ENCODE results near the gene CTCFL. TPM values are rescaled to one million over a fixed set of nuclear protein-coding genes. Genes with fewer than 3 reads are reported as not detected.

CTCFL gene
- total RNA-seq, 1 donor from 2014 or later = 0.21 TPM

- Mint-ChIP-seq H3K4me3 (ENCODE audit: unreplicated experiment) (no peak overlapping the region), H3K27me3 (ENCODE audit: unreplicated experiment) (peaks cover 1% of the 10 kb centered on the region), H3K36me3 (ENCODE audit: low read depth, unreplicated experiment) (no peaks in the 10 kb centered on the region), H3K27ac (ENCODE audit: unreplicated experiment) (no peak overlapping the region), H3K4me1 (ENCODE audit: unreplicated experiment) (peaks cover 9% of the 10 kb centered on the region), H3K9me3 (ENCODE audit: unreplicated experiment) (no peaks in the 10 kb centered on the region)
- no peak for TF ChIP-seq CTCF (IDR thresholded peaks at IDR 0.05; ENCODE audit: unreplicated experiment)
- no peak for DNase-seq (ENCODE audit: low spot score)
Observed at GRCh38 chr20:57548177-57549058, 23.5 kb upstream of the CTCFL start.

- Mint-ChIP-seq H3K36me3 (ENCODE audit: low read depth, unreplicated experiment) (no peaks in the 10 kb centered on the region), H3K27me3 (ENCODE audit: unreplicated experiment) (peaks cover 1% of the 10 kb centered on the region), H3K4me3 (ENCODE audit: unreplicated experiment) (no peak overlapping the region), H3K9me3 (ENCODE audit: unreplicated experiment) (no peaks in the 10 kb centered on the region), H3K27ac (ENCODE audit: unreplicated experiment) (no peak overlapping the region), H3K4me1 (ENCODE audit: unreplicated experiment) (peaks cover 9% of the 10 kb centered on the region)
- no peak for TF ChIP-seq CTCF (IDR thresholded peaks at IDR 0.05; ENCODE audit: unreplicated experiment)
- DNase-seq (ENCODE audit: low spot score) = no peak
Observed at GRCh38 chr20:57546956-57547649, 22.2 kb upstream of the CTCFL start.

- TF ChIP-seq CTCF (IDR thresholded peaks at IDR 0.05; ENCODE audit: unreplicated experiment) = no peak
- no peaks in the 10 kb centered on the region for H3K36me3 Mint-ChIP-seq (ENCODE audit: low read depth, unreplicated experiment)
Observed at GRCh38 chr20:57545927-57546662, 21.2 kb upstream of the CTCFL start.

GRCh38 chr20:57544838-57545564, 20.1 kb upstream of the CTCFL start:
- peaks cover 4% of the 10 kb centered on the region for H3K9me3 Mint-ChIP-seq (ENCODE audit: unreplicated experiment)

More at GRCh38 chr20:57545927-57546662, 21.2 kb upstream of the CTCFL start:
- Mint-ChIP-seq H3K9me3 (ENCODE audit: unreplicated experiment) (peaks cover 3% of the 10 kb centered on the region), H3K4me3 (ENCODE audit: unreplicated experiment) (no peak overlapping the region), H3K27ac (ENCODE audit: unreplicated experiment) (no peak overlapping the region), H3K27me3 (ENCODE audit: unreplicated experiment) (peaks cover 6% of the 10 kb centered on the region), H3K4me1 (ENCODE audit: unreplicated experiment) (peaks cover 9% of the 10 kb centered on the region)
- no peak for DNase-seq (ENCODE audit: low spot score)

More at GRCh38 chr20:57544838-57545564, 20.1 kb upstream of the CTCFL start:
- no peak for DNase-seq (ENCODE audit: low spot score)
- Mint-ChIP-seq H3K27me3 (ENCODE audit: unreplicated experiment) (peaks cover 6% of the 10 kb centered on the region), H3K27ac (ENCODE audit: unreplicated experiment) (no peak overlapping the region), H3K4me3 (ENCODE audit: unreplicated experiment) (no peak overlapping the region), H3K4me1 (ENCODE audit: unreplicated experiment) (peaks cover 9% of the 10 kb centered on the region), H3K36me3 (ENCODE audit: low read depth, unreplicated experiment) (no peaks in the 10 kb centered on the region)
- no peak for TF ChIP-seq CTCF (IDR thresholded peaks at IDR 0.05; ENCODE audit: unreplicated experiment)

Measured in endothelial cell (in vitro differentiated cells).